Gastrocnemius medialis (tissue), 4 donors: ENCODE measurements around the gene CCBE1.

Experiments used
- POLR2A ChIP-seq, 2 donors: fragments of 450-650 bp; IDR thresholded peaks; one replicate each; pipeline ENCODE4 v1.6.1; 2017; ENCODE audit warnings: antibody characterized with exemption in 2 of 2, mild to moderate bottlenecking in 2 of 2, moderate library complexity in 2 of 2
- TF ChIP-seq, protein P1 (sequence below), 5 experiments: fragments of 450-650 bp in 3 of 5; fragments of 200-600 bp in 2 of 5; sonication (generic) in 2 of 5; IDR thresholded peaks in 4 of 5; conservative IDR thresholded peaks in 1 of 5; 1 replicate in 4 of 5; 2 replicates in 1 of 5; pipeline ENCODE4 v1.5.1; 2016 to 2019; ENCODE audit warnings: antibody characterized with exemption in 5 of 5, mild to moderate bottlenecking in 3 of 5, moderate library complexity in 3 of 5

DNA sequence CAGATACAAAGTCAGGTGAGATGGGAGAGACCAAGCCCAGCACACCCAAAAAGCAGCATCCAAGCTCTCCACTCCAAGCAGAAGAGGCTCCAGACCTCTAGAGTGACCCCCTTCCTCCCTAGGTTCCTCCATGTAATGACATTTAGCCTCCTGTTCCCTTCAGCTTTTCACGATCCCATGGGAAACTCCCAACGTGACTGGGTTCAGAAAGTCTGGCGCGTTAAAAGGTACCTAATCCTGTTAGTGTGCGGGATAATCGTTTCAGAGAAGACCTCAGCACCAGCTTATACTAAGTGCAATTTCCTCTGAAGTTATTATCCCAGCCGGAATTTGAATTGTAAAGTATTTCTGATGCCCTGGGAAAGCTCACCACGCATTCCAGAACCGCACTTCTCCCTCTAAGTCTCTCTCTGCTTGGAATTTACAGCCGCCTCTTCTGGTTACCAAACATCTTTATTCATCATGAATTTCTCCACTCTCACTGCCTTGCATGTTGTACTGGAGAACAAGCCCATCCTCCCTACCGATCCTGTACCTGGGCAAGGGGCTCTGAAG, 46.9 kb downstream of the CCBE1 start:
- TF ChIP-seq, protein P1, sequence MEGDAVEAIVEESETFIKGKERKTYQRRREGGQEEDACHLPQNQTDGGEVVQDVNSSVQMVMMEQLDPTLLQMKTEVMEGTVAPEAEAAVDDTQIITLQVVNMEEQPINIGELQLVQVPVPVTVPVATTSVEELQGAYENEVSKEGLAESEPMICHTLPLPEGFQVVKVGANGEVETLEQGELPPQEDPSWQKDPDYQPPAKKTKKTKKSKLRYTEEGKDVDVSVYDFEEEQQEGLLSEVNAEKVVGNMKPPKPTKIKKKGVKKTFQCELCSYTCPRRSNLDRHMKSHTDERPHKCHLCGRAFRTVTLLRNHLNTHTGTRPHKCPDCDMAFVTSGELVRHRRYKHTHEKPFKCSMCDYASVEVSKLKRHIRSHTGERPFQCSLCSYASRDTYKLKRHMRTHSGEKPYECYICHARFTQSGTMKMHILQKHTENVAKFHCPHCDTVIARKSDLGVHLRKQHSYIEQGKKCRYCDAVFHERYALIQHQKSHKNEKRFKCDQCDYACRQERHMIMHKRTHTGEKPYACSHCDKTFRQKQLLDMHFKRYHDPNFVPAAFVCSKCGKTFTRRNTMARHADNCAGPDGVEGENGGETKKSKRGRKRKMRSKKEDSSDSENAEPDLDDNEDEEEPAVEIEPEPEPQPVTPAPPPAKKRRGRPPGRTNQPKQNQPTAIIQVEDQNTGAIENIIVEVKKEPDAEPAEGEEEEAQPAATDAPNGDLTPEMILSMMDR (IDR thresholded peaks at IDR 0.05 in 4 of 5, conservative IDR thresholded peaks at IDR 0.05 in 1 of 5) = no peak
- TF ChIP-seq POLR2A (IDR thresholded peaks at IDR 0.05) = no peak
